ENCODE results near the gene EYS.

The EYS gene

GRCh38 chr6:63743691-63744090, 1963.3 kb downstream of the EYS start:
- TF ChIP-seq CTCF (conservative IDR thresholded peaks at IDR 0.05; ENCODE audit: low read length) (no peak), EZH2phosphoT487 (IDR thresholded peaks at IDR 0.05; ENCODE audit: borderline replicate concordance) (no peak)

GRCh38 chr6:63742060-63742459, 1965.0 kb downstream of the EYS start:
- H3K4me2 ChIP-seq (ENCODE audit: low read depth, low read length, poor library complexity, severe bottlenecking), result no peak overlapping the region
- H3K79me2 ChIP-seq (ENCODE audit: insufficient read depth, low read length), result no peaks in the 10 kb centered on the region
- no peaks in the 10 kb centered on the region for H4K20me1 ChIP-seq (ENCODE audit: insufficient read depth, low read length, poor library complexity, severe bottlenecking)
- H2AFZ ChIP-seq (ENCODE audit: low read length), result no peak overlapping the region
- no peaks in the 10 kb centered on the region for H3K4me1 ChIP-seq (ENCODE audit: insufficient read depth, low read length, poor library complexity, severe bottlenecking)
- H3K4me3 ChIP-seq (ENCODE audit: low read length, poor library complexity, severe bottlenecking), result no peak overlapping the region
- H3K36me3 ChIP-seq (ENCODE audit: insufficient read depth, low read length), result no peaks in the 10 kb centered on the region
- H3K27me3 ChIP-seq (ENCODE audit: insufficient read depth, low read length, poor library complexity, severe bottlenecking), result no peaks in the 10 kb centered on the region
- TF ChIP-seq EZH2phosphoT487 (IDR thresholded peaks at IDR 0.05; ENCODE audit: borderline replicate concordance) (no peak), CTCF (conservative IDR thresholded peaks at IDR 0.05; ENCODE audit: low read length) (no peak)
- no peaks in the 10 kb centered on the region for H3K9me2 ChIP-seq (replicated peaks; ENCODE audit: low read depth, low read length)
- H3K9ac ChIP-seq (ENCODE audit: low read depth, low read length, poor library complexity, severe bottlenecking), result no peak overlapping the region
- H3F3A ChIP-seq (ENCODE audit: low read depth), result no peaks in the 10 kb centered on the region
- H3K9me3 ChIP-seq (ENCODE audit: insufficient read depth, low read depth, low read length), result no peaks in the 10 kb centered on the region

More at GRCh38 chr6:63743691-63744090, 1963.3 kb downstream of the EYS start:
- Histone ChIP-seq H2AFZ (ENCODE audit: low read length) (no peak overlapping the region), H3K9me2 (replicated peaks; ENCODE audit: low read depth, low read length) (no peaks in the 10 kb centered on the region), H3K27me3 (ENCODE audit: insufficient read depth, low read length, poor library complexity, severe bottlenecking) (no peaks in the 10 kb centered on the region), H3K9me3 (ENCODE audit: insufficient read depth, low read depth, low read length) (no peaks in the 10 kb centered on the region), H3K9ac (ENCODE audit: low read depth, low read length, poor library complexity, severe bottlenecking) (no peak overlapping the region), H3F3A (ENCODE audit: low read depth) (no peaks in the 10 kb centered on the region), H4K20me1 (ENCODE audit: insufficient read depth, low read length, poor library complexity, severe bottlenecking) (no peaks in the 10 kb centered on the region), H3K4me2 (ENCODE audit: low read depth, low read length, poor library complexity, severe bottlenecking) (no peak overlapping the region), H3K4me3 (ENCODE audit: low read length, poor library complexity, severe bottlenecking) (no peak overlapping the region), H3K4me1 (ENCODE audit: insufficient read depth, low read length, poor library complexity, severe bottlenecking) (no peaks in the 10 kb centered on the region), H3K79me2 (ENCODE audit: insufficient read depth, low read length) (no peaks in the 10 kb centered on the region), H3K36me3 (ENCODE audit: insufficient read depth, low read length) (no peaks in the 10 kb centered on the region)

GRCh38 chr6:63740709-63741108, 1966.3 kb downstream of the EYS start:
- H3K36me3 ChIP-seq (ENCODE audit: insufficient read depth, low read length), result no peaks in the 10 kb centered on the region
- no peak overlapping the region for H3K4me2 ChIP-seq (ENCODE audit: low read depth, low read length, poor library complexity, severe bottlenecking)
- H3K9ac ChIP-seq (ENCODE audit: low read depth, low read length, poor library complexity, severe bottlenecking), result no peak overlapping the region
- H3F3A ChIP-seq (ENCODE audit: low read depth), result no peaks in the 10 kb centered on the region
- no peaks in the 10 kb centered on the region for H3K79me2 ChIP-seq (ENCODE audit: insufficient read depth, low read length)
- no peaks in the 10 kb centered on the region for H4K20me1 ChIP-seq (ENCODE audit: insufficient read depth, low read length, poor library complexity, severe bottlenecking)
- no peak overlapping the region for H3K4me3 ChIP-seq (ENCODE audit: low read length, poor library complexity, severe bottlenecking)
- H3K9me2 ChIP-seq (replicated peaks; ENCODE audit: low read depth, low read length), result no peaks in the 10 kb centered on the region
- no peaks in the 10 kb centered on the region for H3K4me1 ChIP-seq (ENCODE audit: insufficient read depth, low read length, poor library complexity, severe bottlenecking)
- no peak for TF ChIP-seq CTCF (conservative IDR thresholded peaks at IDR 0.05; ENCODE audit: low read length)
- TF ChIP-seq EZH2phosphoT487 (IDR thresholded peaks at IDR 0.05; ENCODE audit: borderline replicate concordance), result no peak
- no peak overlapping the region for H2AFZ ChIP-seq (ENCODE audit: low read length)
- no peaks in the 10 kb centered on the region for H3K27me3 ChIP-seq (ENCODE audit: insufficient read depth, low read length, poor library complexity, severe bottlenecking)
- no peaks in the 10 kb centered on the region for H3K9me3 ChIP-seq (ENCODE audit: insufficient read depth, low read depth, low read length)

Measured in Loucy (cell line).